ENCODE measurements around the gene ATP11A.

GRCh38 chr13:112696001-112696868, 6.4 kb downstream of the ATP11A start:
- no peak for TF ChIP-seq CTCF (IDR thresholded peaks at IDR 0.05; ENCODE audit: extremely low read depth in 1 of 2, insufficient read depth in 1 of 2, low read depth in 1 of 2, low read length in 2 of 2)
- TF ChIP-seq EZH2 (IDR thresholded peaks at IDR 0.05; ENCODE audit: borderline replicate concordance, low read depth, low read length, severe bottlenecking): no peak

Data from endothelial cell of umbilical vein (primary cell).